Measurements from ENCODE around the gene STEEP1. TPM values are rescaled to one million over a fixed set of nuclear protein-coding genes. Genes with fewer than 3 reads are reported as not detected.
A peak's percentile ranks its signal among the peaks of the same experiment; 100 is the strongest.
"Not testable (repeated sequence)": the region's sequence is repeated elsewhere in the genome, so short reads cannot be mapped to it uniquely, and the experiment has no call there.

STEEP1 gene
- total RNA-seq, 2 experiments from 2014 or later: 19.6 to 20.7 TPM

DNA sequence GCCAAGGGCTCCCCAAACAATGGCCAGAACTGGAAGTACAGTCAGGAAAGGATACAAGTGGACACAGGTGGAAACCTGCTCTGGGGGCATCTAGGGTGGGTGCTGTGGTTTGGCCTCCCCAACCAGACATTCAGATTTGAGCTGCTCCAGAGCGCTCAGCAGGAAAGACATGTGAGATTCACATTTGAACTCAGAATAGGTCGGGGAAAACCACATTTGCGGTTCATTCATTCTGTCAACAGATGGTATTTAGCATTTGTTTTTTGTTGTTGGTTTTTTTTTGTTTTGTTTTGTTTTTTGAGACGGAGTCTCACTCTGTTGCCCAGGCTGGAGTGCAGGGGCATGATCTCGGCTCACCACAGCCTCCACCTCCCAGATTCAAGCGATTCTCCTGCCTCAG lies 44.0 kb downstream of the STEEP1 start:
- no peaks in the 10 kb centered on the region for H3K9me3 Mint-ChIP-seq
- CTCF ChIA-PET: no interaction called here
- no peaks in the 10 kb centered on the region for H3K36me3 Mint-ChIP-seq (ENCODE audit: low read depth)
- DNase-seq: no peak
- intact Hi-C loops (cut with micrococcal nuclease): no loop called here
- no peaks in the 10 kb centered on the region for H3K4me1 Mint-ChIP-seq (ENCODE audit: low read depth)
- no peaks in the 10 kb centered on the region for H3K27me3 Mint-ChIP-seq (ENCODE audit: low read depth)
- no peak overlapping the region for H3K27ac Mint-ChIP-seq
- H3K4me3 Mint-ChIP-seq: no peak overlapping the region

- DNase-seq: no peak
- no peaks in the 10 kb centered on the region for H3K9me3 Mint-ChIP-seq
- no peaks in the 10 kb centered on the region for H3K36me3 Mint-ChIP-seq (ENCODE audit: low read depth)
- no peak overlapping the region for H3K27ac Mint-ChIP-seq
- H3K27me3 Mint-ChIP-seq (ENCODE audit: low read depth): no peaks in the 10 kb centered on the region
- CTCF ChIA-PET: interaction anchor here (0.6 to 0.9 kb wide), 4 partner anchors 15 to 352 kb away, joined by 3 to 5 read pairs (median 4); no protein-coding TSS in a partner anchor
- no peaks in the 10 kb centered on the region for H3K4me1 Mint-ChIP-seq (ENCODE audit: low read depth)
- H3K4me3 Mint-ChIP-seq: no peak overlapping the region
- intact Hi-C loops (cut with micrococcal nuclease): loop anchor here (5.0 kb wide), 1 partner anchor 89 kb away; the partner anchor contains the start of gene NKRF
Observed at GRCh38 chrX:119518371-119518770, 46.8 kb downstream of the STEEP1 start.

DNA sequence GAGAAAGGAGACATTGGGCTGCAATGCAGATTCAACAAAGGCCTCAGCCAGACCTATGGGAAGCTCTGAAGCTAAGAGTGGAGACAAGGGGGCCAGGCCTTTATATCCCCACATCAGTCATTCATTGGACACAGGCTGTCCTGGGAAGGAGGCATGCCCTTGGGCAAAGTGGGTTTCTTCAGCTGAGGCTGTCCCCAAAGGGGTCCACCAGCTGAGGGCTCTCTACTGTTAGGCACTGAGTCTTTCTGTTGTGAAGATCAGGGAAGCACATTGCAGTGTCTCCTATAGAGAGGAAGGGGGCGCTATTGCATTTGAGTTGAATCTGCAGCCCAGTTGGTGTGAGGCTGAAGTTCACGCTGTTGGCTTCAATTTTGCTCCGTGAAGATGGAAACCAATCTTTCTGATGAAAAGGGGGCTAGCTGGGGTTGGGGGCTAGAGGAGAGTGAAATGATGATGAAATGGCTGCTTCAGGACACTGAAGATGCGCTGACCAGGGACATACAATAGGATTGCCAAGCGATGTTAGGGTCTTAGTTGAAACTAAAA lies 49.0 kb downstream of the STEEP1 start:
- Mint-ChIP-seq H3K9me3 (no peaks in the 10 kb centered on the region), H3K27me3 (ENCODE audit: low read depth) (no peaks in the 10 kb centered on the region), H3K4me1 (ENCODE audit: low read depth) (no peaks in the 10 kb centered on the region), H3K36me3 (ENCODE audit: low read depth) (no peaks in the 10 kb centered on the region), H3K4me3 (no peak overlapping the region), H3K27ac (no peak overlapping the region)
- intact Hi-C loops (cut with micrococcal nuclease): loop anchor here (1.0 to 5.0 kb wide), 8 partner anchors 47 to 365 kb away; partner anchors contain the start of genes NKRF, SEPTIN6 and UBE2A
- DNase-seq: peak; percentile 45
- CTCF ChIA-PET: interaction anchor here (0.6 to 2.7 kb wide), 16 partner anchors 12 to 372 kb away, joined by 3 to 37 read pairs (median 4); partner anchors contain the start of gene STEEP1

DNA sequence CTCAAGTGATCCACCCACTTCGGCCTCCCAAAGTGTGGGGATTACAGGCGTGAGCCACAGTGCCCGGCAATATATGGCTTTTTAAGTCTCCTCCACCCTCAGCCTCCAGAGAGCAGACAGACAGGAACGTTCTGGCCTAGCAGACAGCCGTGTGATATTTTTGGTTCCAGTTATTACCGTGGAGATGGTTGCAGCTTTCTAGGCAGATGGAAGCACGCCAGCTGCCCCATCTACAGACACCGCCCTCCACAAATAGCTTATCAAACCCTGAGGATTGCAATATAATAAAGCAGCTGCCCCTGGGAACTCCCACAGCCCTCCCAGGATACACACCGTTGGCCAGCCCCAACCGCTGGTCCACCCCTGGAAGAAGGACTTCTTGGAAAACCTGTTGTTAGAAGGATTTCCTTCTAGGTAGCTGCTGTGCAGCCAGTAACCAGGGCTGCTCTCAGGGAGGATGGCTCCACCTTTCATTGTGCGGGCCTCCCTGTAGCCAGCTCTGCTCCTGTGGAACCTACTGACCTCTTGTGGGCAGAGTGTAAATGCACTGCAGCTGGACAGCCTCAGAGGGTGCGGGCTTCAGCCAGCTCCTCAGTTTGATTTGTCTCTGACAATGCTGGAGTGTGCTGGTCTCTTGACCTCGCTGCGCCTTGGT lies 52.9 kb downstream of the STEEP1 start:
- no peaks in the 10 kb centered on the region for H3K36me3 Mint-ChIP-seq (ENCODE audit: low read depth)
- H3K9me3 Mint-ChIP-seq: no peaks in the 10 kb centered on the region
- DNase-seq: peak; percentile 37
- H3K27me3 Mint-ChIP-seq (ENCODE audit: low read depth): no peaks in the 10 kb centered on the region
- no peak overlapping the region for H3K27ac Mint-ChIP-seq
- intact Hi-C loops (cut with micrococcal nuclease): loop anchor here (1.0 kb wide), 2 partner anchors 24 to 43 kb away; no protein-coding TSS in a partner anchor
- no peaks in the 10 kb centered on the region for H3K4me1 Mint-ChIP-seq (ENCODE audit: low read depth)
- H3K4me3 Mint-ChIP-seq: no peak overlapping the region
- CTCF ChIA-PET: interaction anchor here (0.5 to 1.2 kb wide), 9 partner anchors 16 to 380 kb away, joined by 3 to 7 read pairs (median 3); partner anchors contain the start of gene SLC25A5

GRCh38 chrX:119507206-119507605 lies 58.0 kb downstream of the STEEP1 start:
- no peak overlapping the region for H3K27ac Mint-ChIP-seq
- no peaks in the 10 kb centered on the region for H3K9me3 Mint-ChIP-seq
- peaks cover 8% of the 10 kb centered on the region for H3K4me1 Mint-ChIP-seq (ENCODE audit: low read depth)
- H3K4me3 Mint-ChIP-seq: no peak overlapping the region
- no peaks in the 10 kb centered on the region for H3K27me3 Mint-ChIP-seq (ENCODE audit: low read depth)
- H3K36me3 Mint-ChIP-seq (ENCODE audit: low read depth): no peaks in the 10 kb centered on the region
- intact Hi-C loops (cut with micrococcal nuclease): no loop called here
- no peak for DNase-seq
- CTCF ChIA-PET: interaction anchor here (0.7 to 1.0 kb wide), 3 partner anchors 24 to 221 kb away, joined by 3 to 5 read pairs (median 4); no protein-coding TSS in a partner anchor

DNA sequence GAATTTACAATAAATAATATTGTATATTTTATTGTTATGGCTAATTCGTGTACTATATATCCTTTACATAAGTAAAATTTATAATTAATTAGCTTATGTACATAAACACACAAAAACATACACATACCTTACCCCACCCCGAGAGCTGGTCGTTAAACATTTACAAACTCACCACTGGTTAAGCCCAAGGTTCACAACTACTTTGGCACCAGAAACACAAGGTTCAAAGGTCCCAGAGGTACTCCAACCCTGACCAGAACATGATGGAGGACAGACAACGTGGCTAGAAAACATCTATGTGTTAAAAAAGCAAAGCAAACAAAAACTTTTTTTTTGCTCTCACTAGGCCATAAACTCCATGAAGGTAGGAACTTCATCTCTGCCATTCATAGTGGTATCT lies 59.3 kb downstream of the STEEP1 start:
- H3K4me3 Mint-ChIP-seq: no peak overlapping the region
- CTCF ChIA-PET: interaction anchor here (0.7 to 1.7 kb wide), 2 partner anchors 17 to 224 kb away, joined by 3 to 6 read pairs; no protein-coding TSS in a partner anchor
- intact Hi-C loops (cut with micrococcal nuclease): no loop called here
- H3K27me3 Mint-ChIP-seq (ENCODE audit: low read depth): no peaks in the 10 kb centered on the region
- H3K9me3 Mint-ChIP-seq: no peaks in the 10 kb centered on the region
- peaks cover 16% of the 10 kb centered on the region for H3K4me1 Mint-ChIP-seq (ENCODE audit: low read depth)
- no peak for DNase-seq
- H3K27ac Mint-ChIP-seq: no peak overlapping the region
- H3K36me3 Mint-ChIP-seq (ENCODE audit: low read depth): no peaks in the 10 kb centered on the region

DNA sequence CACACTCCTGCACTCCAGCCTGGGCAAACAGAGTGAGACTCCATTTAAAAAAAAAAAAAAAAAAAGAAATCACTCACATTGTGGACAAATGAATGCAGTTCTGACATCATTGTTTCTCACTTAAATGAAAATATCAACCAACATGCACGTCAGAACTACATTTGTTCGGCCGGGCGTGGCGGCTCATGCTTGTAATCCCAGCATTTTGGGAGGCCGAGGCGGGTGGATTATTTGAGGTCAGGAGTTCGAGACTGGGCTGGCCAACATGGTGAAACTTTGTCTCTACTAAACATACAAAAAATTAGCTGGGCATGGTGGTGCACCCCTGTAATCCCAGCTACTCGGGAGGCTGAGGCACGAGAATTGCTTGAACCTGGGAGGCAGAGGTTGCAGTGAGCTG lies 60.1 kb downstream of the STEEP1 start:
- CTCF ChIA-PET: interaction anchor here (0.7 to 1.7 kb wide), 3 partner anchors 16 to 225 kb away, joined by 3 to 6 read pairs (median 3); no protein-coding TSS in a partner anchor
- H3K4me1 Mint-ChIP-seq (ENCODE audit: low read depth): peaks cover 16% of the 10 kb centered on the region
- H3K27ac Mint-ChIP-seq; intact Hi-C loops (cut with micrococcal nuclease); H3K4me3 Mint-ChIP-seq; H3K27me3 Mint-ChIP-seq (ENCODE audit: low read depth); H3K9me3 Mint-ChIP-seq; H3K36me3 Mint-ChIP-seq (ENCODE audit: low read depth); DNase-seq: not testable (repeated sequence)

DNA sequence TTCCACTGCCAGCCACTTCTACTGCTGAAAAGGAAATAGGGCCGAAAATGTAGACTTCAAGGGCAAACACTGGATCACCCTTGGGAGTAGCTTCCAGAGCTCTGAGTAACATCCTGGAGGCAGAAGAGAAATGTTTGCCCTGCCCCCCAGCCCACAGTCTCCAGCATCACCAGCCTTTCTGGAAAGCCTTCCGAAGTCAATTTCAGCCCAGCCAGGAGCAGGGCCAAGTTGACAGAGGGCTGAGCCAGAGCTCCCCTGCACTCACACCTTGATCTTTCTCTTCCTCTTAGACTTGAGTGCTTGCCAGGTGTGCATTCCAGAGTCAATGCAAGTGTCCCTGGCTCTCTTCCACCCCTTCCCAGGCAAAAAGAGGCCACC lies 61.7 kb downstream of the STEEP1 start:
- Mint-ChIP-seq H3K4me1 (ENCODE audit: low read depth) (peaks cover 16% of the 10 kb centered on the region), H3K4me3 (no peak overlapping the region), H3K36me3 (ENCODE audit: low read depth) (no peaks in the 10 kb centered on the region), H3K27me3 (ENCODE audit: low read depth) (no peaks in the 10 kb centered on the region), H3K9me3 (no peaks in the 10 kb centered on the region), H3K27ac (no peak overlapping the region)
- CTCF ChIA-PET: interaction anchor here (0.7 to 1.0 kb wide), 5 partner anchors 13 to 32 kb away, joined by 3 to 5 read pairs (median 3); no protein-coding TSS in a partner anchor
- intact Hi-C loops (cut with micrococcal nuclease): loop anchor here (2.0 kb wide), 2 partner anchors 21 to 35 kb away; partner anchors contain the start of gene SLC25A5
- no peak for DNase-seq

DNA sequence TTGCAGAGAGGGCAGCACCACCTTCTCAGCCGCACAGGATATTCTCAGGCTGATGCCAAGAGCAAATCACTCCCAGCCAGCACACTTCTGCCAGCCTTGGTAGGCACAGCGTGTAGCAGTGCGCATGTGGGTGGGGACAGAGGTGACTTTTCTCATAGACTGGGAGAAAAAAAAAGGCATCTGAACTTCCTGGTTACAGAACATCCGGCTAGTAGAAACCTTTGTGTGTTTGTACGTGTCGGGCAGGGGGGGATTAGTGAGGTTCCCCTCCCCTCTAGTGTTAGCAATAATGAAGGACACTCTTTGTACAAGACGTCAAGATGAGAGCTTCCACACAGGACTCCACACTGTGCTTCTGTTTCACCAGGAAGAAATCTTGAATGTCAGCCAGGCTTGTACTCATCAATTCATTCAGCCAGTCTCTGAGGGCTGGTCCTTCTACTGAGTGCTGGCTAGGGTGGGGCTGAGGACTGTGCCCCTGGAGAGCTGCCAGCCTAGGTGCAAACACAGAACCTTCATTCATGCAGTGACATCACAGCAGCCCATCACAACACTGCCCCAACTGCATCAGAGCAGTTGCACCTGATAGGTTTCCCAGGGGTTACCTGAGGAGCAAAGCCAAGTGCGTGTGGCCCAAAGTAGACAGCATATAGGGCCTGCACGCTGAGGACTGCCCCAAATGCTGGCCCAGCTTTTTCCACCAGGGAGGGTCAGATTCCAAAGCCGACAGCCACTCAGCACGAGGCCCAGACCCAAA lies 62.3 kb downstream of the STEEP1 start:
- intact Hi-C loops (cut with micrococcal nuclease): loop anchor here (2.0 kb wide), 2 partner anchors 20 to 34 kb away; partner anchors contain the start of gene SLC25A5
- Mint-ChIP-seq H3K9me3 (no peaks in the 10 kb centered on the region), H3K27ac (peak overlapping the region; percentile 77), H3K27me3 (ENCODE audit: low read depth) (no peaks in the 10 kb centered on the region), H3K4me1 (ENCODE audit: low read depth) (peaks cover 16% of the 10 kb centered on the region), H3K4me3 (no peak overlapping the region), H3K36me3 (ENCODE audit: low read depth) (no peaks in the 10 kb centered on the region)
- peak; percentile 49 for DNase-seq
- CTCF ChIA-PET: interaction anchor here (0.7 to 1.0 kb wide), 4 partner anchors 15 to 31 kb away, joined by 3 to 5 read pairs (median 4); no protein-coding TSS in a partner anchor

- Mint-ChIP-seq H3K27ac (peak overlapping the region; percentile 61), H3K27me3 (ENCODE audit: low read depth) (no peaks in the 10 kb centered on the region), H3K36me3 (ENCODE audit: low read depth) (no peaks in the 10 kb centered on the region), H3K4me3 (no peak overlapping the region), H3K9me3 (no peaks in the 10 kb centered on the region), H3K4me1 (ENCODE audit: low read depth) (peaks cover 20% of the 10 kb centered on the region)
- intact Hi-C loops (cut with micrococcal nuclease): loop anchor here (2.0 kb wide), 2 partner anchors 19 to 33 kb away; partner anchors contain the start of gene SLC25A5
- no peak for DNase-seq
- CTCF ChIA-PET: no interaction called here
Observed at GRCh38 chrX:119501511-119502148, 63.6 kb downstream of the STEEP1 start.

GRCh38 chrX:119500061-119500800 lies 65.0 kb downstream of the STEEP1 start:
- CTCF ChIA-PET: interaction anchor here (0.6 to 1.6 kb wide), 2 partner anchors 9 to 17 kb away, joined by 4 to 5 read pairs; no protein-coding TSS in a partner anchor
- H3K36me3 Mint-ChIP-seq (ENCODE audit: low read depth): no peaks in the 10 kb centered on the region
- no peaks in the 10 kb centered on the region for H3K27me3 Mint-ChIP-seq (ENCODE audit: low read depth)
- intact Hi-C loops (cut with micrococcal nuclease): no loop called here
- H3K4me3 Mint-ChIP-seq: no peak overlapping the region
- no peaks in the 10 kb centered on the region for H3K9me3 Mint-ChIP-seq
- H3K4me1 Mint-ChIP-seq (ENCODE audit: low read depth): peaks cover 28% of the 10 kb centered on the region
- no peak for DNase-seq
- H3K27ac Mint-ChIP-seq: no peak overlapping the region

Measured in activated naive CD4-positive, alpha-beta T cell treated with anti-CD3 and anti-CD28 coated beads for 36 hours (primary cell).